Transverse colon (tissue), 4 donors: ENCODE measurements around the gene VPS8. TPM values are rescaled to one million over a fixed set of nuclear protein-coding genes. Genes with fewer than 3 reads are reported as not detected.

Source experiments
- DNase-seq: peaks from one replicate; pipeline ENCODE4 v3.0.0-alpha.2; 2019
- H3K27ac ChIP-seq, 4 donors: fragments of 200-600 bp; sonication (generic); 2 replicates each; pipeline ENCODE4 v1.5.1; 2016 to 2018; ENCODE audit warnings: inconsistent platforms in 4 of 4
- H3K27me3 ChIP-seq: fragments of 200-600 bp; sonication (generic); 2 replicates; pipeline ENCODE4 v1.5.1; 2017; ENCODE audit warnings: inconsistent platforms
- H3K36me3 ChIP-seq, 4 donors: fragments of 200-600 bp; sonication (generic); 2 replicates each; pipeline ENCODE4 v1.5.1; 2017 to 2019; ENCODE audit warnings: inconsistent platforms in 4 of 4
- H3K4me1 ChIP-seq, 4 donors: fragments of 200-600 bp; sonication (generic); 2 replicates each; pipeline ENCODE4 v1.5.1; 2017 to 2020; ENCODE audit warnings: inconsistent platforms in 4 of 4
- H3K4me3 ChIP-seq, 4 donors: fragments of 200-600 bp; sonication (generic); 1 replicate in 1 of 4; 2 replicates in 3 of 4; pipeline versions ENCODE4 v1.5.1 to v1.6.1; 2017 to 2019; ENCODE audit warnings: inconsistent platforms in 4 of 4
- H3K9me3 ChIP-seq, 2 donors: fragments of 200-600 bp; sonication (generic); 2 replicates each; pipeline ENCODE4 v1.5.1; 2017 to 2019; ENCODE audit warnings: inconsistent platforms in 2 of 2
- CTCF ChIP-seq, 5 experiments: fragments of 200-600 bp in 3 of 5; fragments of 450-650 bp in 2 of 5; sonication (generic) in 3 of 5; IDR thresholded peaks; 1 replicate in 2 of 5; 2 replicates in 3 of 5; pipeline ENCODE4 v1.5.1; 2016 to 2017; ENCODE audit warnings: antibody characterized with exemption in 5 of 5, inconsistent platforms in 3 of 5, mild to moderate bottlenecking in 2 of 5, moderate library complexity in 1 of 5
- EP300 ChIP-seq: sonication (generic); formaldehyde crosslinking; IDR thresholded peaks from one replicate; pipeline ENCODE4 v1.6.1; 2017; ENCODE audit warnings: antibody characterized with exemption, low read depth
- POLR2A ChIP-seq: fragments of 450-650 bp; IDR thresholded peaks from one replicate; pipeline ENCODE4 v1.6.1; 2016; ENCODE audit warnings: antibody characterized with exemption, mild to moderate bottlenecking, moderate library complexity
- POLR2AphosphoS5 ChIP-seq, 3 donors: sonication (generic); formaldehyde crosslinking; IDR thresholded peaks; one replicate each; pipeline ENCODE4 v1.6.1; 2016; ENCODE audit warnings: antibody characterized with exemption in 3 of 3
- WGBS, 2 donors: methylation state at CpG; one replicate each; pipeline ENCODE4 v1.1.5; 2018; ENCODE audit warnings: low coverage in 1 of 2; 5-methylcytosine and 5-hydroxymethylcytosine counted together
- in situ Hi-C, 4 donors: fragments of 200-750 bp; cut with MboI; loops; one replicate each; pipeline versions ENCODE4 v1.15.0 to v1.15.1; 2017; ENCODE audit warnings: low sequenced_read_pairs in 3 of 4, low pct_ligation_motif_present in 1 of 4, low pct_unique_long_range_greater_than_20kb in 1 of 4
- intact Hi-C: fragments of 100-400 bp; cut with DNase I; formaldehyde crosslinking; loops from one replicate; pipeline ENCODE4 v1.15.1; 2023; ENCODE audit warnings: low total_unique reads
- total RNA-seq, 4 donors: library from RNA; depleted of rRNA; stranded (reverse); fragments of >200 nt; gene quantifications; one replicate each; pipeline ENCODE4 v1.1.0, GENCODE V29; 2016

Gene VPS8
- total RNA-seq, 4 donors from 2014 or later, result 35.8 to 115 (median 70.3) TPM

GRCh38 chr3:184780981-184781515, 30.9 kb upstream of the VPS8 start:
- H3K9me3 ChIP-seq, result no peaks in the 10 kb centered on the region
- no peak for DNase-seq
- TF ChIP-seq EP300 (no peak), POLR2A (no peak), POLR2AphosphoS5 (IDR thresholded peaks at IDR 0.05) (no peak), CTCF (IDR thresholded peaks at IDR 0.05) (no peak)
- H3K27ac ChIP-seq, result no peak overlapping the region
- H3K36me3 ChIP-seq, result no peaks in the 10 kb centered on the region
- in situ Hi-C loops, result loop anchor here in 2 of 4 donors (25.0 kb wide), 2 partner anchors 394 to 419 kb away; partner anchors contain the start of genes CHRD (in 1 of the 2), CLCN2 (in 1 of the 2), POLR2H (in 1 of the 2) and THPO (in 1 of the 2)
- WGBS, 2 donors, result 72% methylated on average over 6 of the region's 6 CpGs; no CpG with 5 or more reads in 1 of the 2 donors
- H3K4me3 ChIP-seq, result no peak overlapping the region
- no peaks in the 10 kb centered on the region for H3K27me3 ChIP-seq
- intact Hi-C loops, result no loop called here
- H3K4me1 ChIP-seq, result peaks cover 0 to 7% (median 2%) of the 10 kb centered on the region in 4 donors

GRCh38 chr3:184781801-184782200, 30.2 kb upstream of the VPS8 start:
- no peak for DNase-seq
- peaks cover 0 to 14% (median 9%) of the 10 kb centered on the region in 4 donors for H3K4me1 ChIP-seq
- no peaks in the 10 kb centered on the region for H3K27me3 ChIP-seq
- 95% methylated on average over 4 of the region's 4 CpGs; no CpG with 5 or more reads in 1 of the 2 donors for WGBS, 2 donors
- no peaks in the 10 kb centered on the region for H3K9me3 ChIP-seq
- TF ChIP-seq EP300 (no peak), POLR2AphosphoS5 (IDR thresholded peaks at IDR 0.05) (no peak), CTCF (IDR thresholded peaks at IDR 0.05) (no peak), POLR2A (no peak)
- H3K27ac ChIP-seq, result no peak overlapping the region
- intact Hi-C loops (no loop called here), in situ Hi-C loops (loop anchor here in 2 of 4 donors (25.0 kb wide), 2 partner anchors 394 to 420 kb away; partner anchors contain the start of genes CHRD (in 1 of the 2), CLCN2 (in 1 of the 2), POLR2H (in 1 of the 2) and THPO (in 1 of the 2))
- H3K36me3 ChIP-seq, result no peaks in the 10 kb centered on the region
- no peak overlapping the region for H3K4me3 ChIP-seq

- H3K4me3 ChIP-seq, result no peak overlapping the region
- H3K9me3 ChIP-seq, result no peaks in the 10 kb centered on the region
- H3K4me1 ChIP-seq, result peaks cover 0 to 13% (median 12%) of the 10 kb centered on the region in 4 donors
- DNase-seq, result no peak
- intact Hi-C loops (no loop called here), in situ Hi-C loops (loop anchor here in 2 of 4 donors (25.0 kb wide), 2 partner anchors 396 to 421 kb away; partner anchors contain the start of genes CHRD (in 1 of the 2), CLCN2 (in 1 of the 2), POLR2H (in 1 of the 2) and THPO (in 1 of the 2))
- TF ChIP-seq CTCF (IDR thresholded peaks at IDR 0.05), result no peak
- TF ChIP-seq EP300, result no peak
- TF ChIP-seq POLR2A, result no peak
- TF ChIP-seq POLR2AphosphoS5 (IDR thresholded peaks at IDR 0.05), result no peak
- H3K27me3 ChIP-seq, result no peaks in the 10 kb centered on the region
- H3K27ac ChIP-seq, result no peak overlapping the region
- no peaks in the 10 kb centered on the region for H3K36me3 ChIP-seq
- 93% methylated on average over 7 of the region's 7 CpGs; no CpG with 5 or more reads in 1 of the 2 donors for WGBS, 2 donors
These were observed 28.6 kb upstream of the VPS8 start for GRCh38 chr3:184783319-184783718.

- no peak for DNase-seq
- Histone ChIP-seq H3K36me3 (no peaks in the 10 kb centered on the region), H3K27me3 (no peaks in the 10 kb centered on the region), H3K4me1 (peaks cover 0 to 13% (median 12%) of the 10 kb centered on the region in 4 donors), H3K27ac (no peak overlapping the region), H3K9me3 (no peaks in the 10 kb centered on the region), H3K4me3 (no peak overlapping the region)
- no peak for TF ChIP-seq CTCF (IDR thresholded peaks at IDR 0.05)
- TF ChIP-seq POLR2A, result no peak
- TF ChIP-seq EP300, result no peak
- no peak for TF ChIP-seq POLR2AphosphoS5 (IDR thresholded peaks at IDR 0.05)
- WGBS, 2 donors, result 61 to 72% methylated on average over 5 to 13 of the region's 13 CpGs
- intact Hi-C loops, result no loop called here
- in situ Hi-C loops, result loop anchor here in 2 of 4 donors (25.0 kb wide), 2 partner anchors 398 to 423 kb away; partner anchors contain the start of genes CHRD (in 1 of the 2), CLCN2 (in 1 of the 2), POLR2H (in 1 of the 2) and THPO (in 1 of the 2)
These were observed 27.1 kb upstream of the VPS8 start for GRCh38 chr3:184784731-184785500.
